CD14-positive monocyte (primary cell): ENCODE data around the gene BNIPL. TPM values are rescaled to one million over a fixed set of nuclear protein-coding genes. Genes with fewer than 3 reads are reported as not detected.

ENCODE experiments used
- DNase-seq, 3 donors: peaks; one replicate each; pipeline ENCODE4 v3.0.0-alpha.2; 2011 to 2022
- H2AFZ ChIP-seq: 2 replicates; pipeline ENCODE4 v1.6.0; 2012; ENCODE audit warnings: mild to moderate bottlenecking, low read depth, low read length, inconsistent platforms; ENCODE audit not compliant: insufficient read depth, poor library complexity, severe bottlenecking
- H3K27ac ChIP-seq, 2 donors: 1 replicate in 1 of 2; 2 replicates in 1 of 2; pipeline ENCODE4 v1.5.1; 2012 to 2013; ENCODE audit warnings: low read length in 2 of 2, control low read depth in 1 of 2, inconsistent platforms in 1 of 2, low read depth in 1 of 2, mild to moderate bottlenecking in 1 of 2
- H3K27me3 ChIP-seq, 2 donors: one replicate each; pipeline versions ENCODE4 v1.6.0 to v1.6.1; 2011 to 2013; ENCODE audit warnings: low read length in 2 of 2; ENCODE audit not compliant: control insufficient read depth in 2 of 2, insufficient read depth in 2 of 2
- H3K36me3 ChIP-seq, 2 donors: replicated peaks in 1 of 2; 1 replicate in 1 of 2; 2 replicates in 1 of 2; pipeline versions ENCODE4 v1.5.1 to v1.6.1; 2012 to 2013; ENCODE audit warnings: low read length in 2 of 2, control low read depth in 1 of 2, inconsistent platforms in 1 of 2, mild to moderate bottlenecking in 1 of 2; ENCODE audit not compliant: insufficient read depth in 2 of 2, control insufficient read depth in 1 of 2
- H3K4me1 ChIP-seq, 2 donors: 1 replicate in 1 of 2; 2 replicates in 1 of 2; pipeline versions ENCODE4 v1.5.1 to v1.6.1; 2012 to 2013; ENCODE audit warnings: low read length in 2 of 2, control low read depth in 1 of 2, inconsistent platforms in 1 of 2, mild to moderate bottlenecking in 1 of 2, moderate library complexity in 1 of 2; ENCODE audit not compliant: insufficient read depth in 2 of 2, control insufficient read depth in 1 of 2
- H3K4me2 ChIP-seq: replicated peaks from 2 replicates; pipeline ENCODE3; 2012; ENCODE audit warnings: low read length, moderate library complexity, mild to moderate bottlenecking; ENCODE audit not compliant: poor library complexity, severe bottlenecking; ENCODE audit errors: extremely low read depth
- H3K4me3 ChIP-seq, 3 experiments: fragments of 200-600 bp in 1 of 3; sonication (generic) in 1 of 3; replicated peaks in 1 of 3; 1 replicate in 2 of 3; 2 replicates in 1 of 3; pipeline ENCODE4 v1.5.1; 2011 to 2013; ENCODE audit warnings: low read length in 3 of 3, mild to moderate bottlenecking in 3 of 3, control low read depth in 2 of 3, low read depth in 2 of 3, inconsistent platforms in 1 of 3, moderate library complexity in 1 of 3
- H3K79me2 ChIP-seq: 2 replicates; pipeline ENCODE4 v1.6.0; 2012; ENCODE audit warnings: mild to moderate bottlenecking, control low read depth, inconsistent platforms, low read length, moderate library complexity; ENCODE audit not compliant: insufficient read depth
- H3K9ac ChIP-seq: 2 replicates; pipeline ENCODE4 v1.6.0; 2017; ENCODE audit warnings: low read length, mild to moderate bottlenecking; ENCODE audit not compliant: insufficient read depth, poor library complexity, severe bottlenecking
- H3K9me3 ChIP-seq, 2 donors: replicated peaks in 1 of 2; 1 replicate in 1 of 2; 2 replicates in 1 of 2; pipeline versions ENCODE4 v1.5.1 to v1.6.1; 2012 to 2013; ENCODE audit warnings: low read length in 2 of 2, control low read depth in 1 of 2; ENCODE audit not compliant: control insufficient read depth in 1 of 2, insufficient read depth in 1 of 2
- H4K20me1 ChIP-seq: 2 replicates; pipeline ENCODE4 v1.6.0; 2012; ENCODE audit warnings: mild to moderate bottlenecking, low read length, control low read depth, moderate library complexity; ENCODE audit not compliant: insufficient read depth
- H3K27ac Mint-ChIP-seq, 7 donors: one replicate each; pipeline ENCODE4 v1.8.0; 2020; ENCODE audit warnings: mild to moderate bottlenecking in 7 of 7, mixed read lengths in 7 of 7, moderate library complexity in 6 of 7, inconsistent platforms in 2 of 7
- H3K27me3 Mint-ChIP-seq, 3 donors: one replicate each; pipeline ENCODE4 v1.8.0; 2021 to 2022; ENCODE audit warnings: low read depth in 3 of 3, mild to moderate bottlenecking in 3 of 3, mixed read lengths in 3 of 3, moderate library complexity in 3 of 3, inconsistent platforms in 1 of 3
- H3K36me3 Mint-ChIP-seq, 2 donors: one replicate each; pipeline ENCODE4 v1.8.0; 2020; ENCODE audit warnings: mixed read lengths in 2 of 2, inconsistent platforms in 1 of 2, mild to moderate bottlenecking in 1 of 2
- H3K4me1 Mint-ChIP-seq: one replicate; pipeline ENCODE4 v1.8.0; 2020; ENCODE audit warnings: mild to moderate bottlenecking, mixed read lengths
- H3K4me3 Mint-ChIP-seq, 2 donors: one replicate each; pipeline ENCODE4 v1.8.0; 2020; ENCODE audit warnings: mild to moderate bottlenecking in 2 of 2, mixed read lengths in 2 of 2, moderate library complexity in 1 of 2
- H3K9me3 Mint-ChIP-seq, 7 donors: one replicate each; pipeline ENCODE4 v1.8.0; 2020 to 2022; ENCODE audit warnings: mixed read lengths in 7 of 7, mild to moderate bottlenecking in 6 of 7, moderate library complexity in 6 of 7, inconsistent platforms in 2 of 7
- CTCF ChIP-seq: fragments of 200-600 bp; IDR thresholded peaks from one replicate; pipeline ENCODE4 v1.8.0; 2022; ENCODE audit warnings: antibody characterized with exemption, mild to moderate bottlenecking
- WGBS: methylation state at CpG from one replicate; pipeline ENCODE4 v1.1.5; 2013; ENCODE audit warnings: missing lambda C conversion rate; ENCODE audit not compliant: insufficient coverage; 5-methylcytosine and 5-hydroxymethylcytosine counted together
- intact Hi-C, 2 donors: fragments of 100-400 bp; cut with micrococcal nuclease; formaldehyde crosslinking; loops; one replicate each; pipeline versions ENCODE4 v1.15.0 to v1.15.1; 2023
- polyA plus RNA-seq, 3 donors: library from polyadenylated mRNA; depleted of rRNA in 1 of 3; unstranded in 2 of 3; stranded (reverse) in 1 of 3; fragments of 300-500 nt in 2 of 3; fragments of >200 nt in 1 of 3; fragmentation: Illumina TruSeq in 2 of 3; gene quantifications; 1 replicate in 2 of 3; 2 replicates in 1 of 3; pipeline ENCODE4 v1.2.3, GENCODE V29; 2012 to 2021

BNIPL gene
- polyA plus RNA-seq, 3 donors: 0.77 TPM; not detected in 2

- Histone ChIP-seq H3K27ac (peak overlapping the region in 1 of 2 donors; percentile 20), H3K9ac (no peak overlapping the region)
Measured at GRCh38 chr1:150995460-150995859, 40.9 kb upstream of the BNIPL start.

GRCh38 chr1:150995896-150996295 lies 40.5 kb upstream of the BNIPL start:
- no peak overlapping the region for H3K9ac ChIP-seq
- H3K27me3 Mint-ChIP-seq: peaks cover 0 to 2% (median 2%) of the 10 kb centered on the region in 3 donors
- WGBS: 35% methylated on average over 5 of the region's 9 CpGs
- H3K4me3 Mint-ChIP-seq: no peak overlapping the region
- H3K9me3 ChIP-seq: no peaks in the 10 kb centered on the region
- peak overlapping the region in 1 of 2 donors; percentile 20 for H3K27ac ChIP-seq
- H3K4me1 Mint-ChIP-seq: peaks cover 27% of the 10 kb centered on the region
- H4K20me1 ChIP-seq: peaks cover 10% of the 10 kb centered on the region
- peak overlapping the region in 5 of 7 donors; percentile 44 to 70 (median 55) for H3K27ac Mint-ChIP-seq
- H2AFZ ChIP-seq: no peak overlapping the region
- H3K79me2 ChIP-seq: peaks cover 14% of the 10 kb centered on the region
- peaks cover 0 to 3% (median 0%) of the 10 kb centered on the region in 7 donors for H3K9me3 Mint-ChIP-seq
- H3K36me3 Mint-ChIP-seq: peaks cover 54 to 58% of the 10 kb centered on the region in 2 donors
- peak; percentile 97 for TF ChIP-seq CTCF
- H3K4me3 ChIP-seq: no peak overlapping the region
- peaks cover 22% of the 10 kb centered on the region in 2 donors for H3K4me1 ChIP-seq
- no peak overlapping the region for H3K4me2 ChIP-seq
- intact Hi-C loops: loop anchor here in 1 of 2 donors (5.0 kb wide), 1 partner anchor 234 kb away; no protein-coding TSS in a partner anchor
- H3K27me3 ChIP-seq: no peaks in the 10 kb centered on the region
- peak in 1 of 3 donors; percentile 27 for DNase-seq
- H3K36me3 ChIP-seq: peaks cover 28 to 50% of the 10 kb centered on the region in 2 donors

More at GRCh38 chr1:150995460-150995859, 40.9 kb upstream of the BNIPL start:
- Histone ChIP-seq H3K36me3 (peaks cover 28 to 45% of the 10 kb centered on the region in 2 donors), H3K9me3 (no peaks in the 10 kb centered on the region), H3K79me2 (peaks cover 9% of the 10 kb centered on the region), H3K4me1 (peaks cover 17 to 18% of the 10 kb centered on the region in 2 donors), H3K27me3 (no peaks in the 10 kb centered on the region), H4K20me1 (peaks cover 8% of the 10 kb centered on the region), H3K4me2 (no peak overlapping the region), H3K4me3 (no peak overlapping the region), H2AFZ (no peak overlapping the region)
- H3K27ac Mint-ChIP-seq: peak overlapping the region in 5 of 7 donors; percentile 40 to 70 (median 53)
- H3K27me3 Mint-ChIP-seq: peaks cover 0 to 2% (median 2%) of the 10 kb centered on the region in 3 donors
- DNase-seq: no peak
- H3K9me3 Mint-ChIP-seq: peaks cover 0 to 3% (median 0%) of the 10 kb centered on the region in 7 donors
- intact Hi-C loops: loop anchor here in 1 of 2 donors (5.0 kb wide), 1 partner anchor 233 kb away; no protein-coding TSS in a partner anchor
- no peak for TF ChIP-seq CTCF
- no CpG with 5 or more reads among the region's 4 CpGs for WGBS
- H3K4me3 Mint-ChIP-seq: no peak overlapping the region
- H3K4me1 Mint-ChIP-seq: peaks cover 22% of the 10 kb centered on the region
- peaks cover 50 to 54% of the 10 kb centered on the region in 2 donors for H3K36me3 Mint-ChIP-seq
